HEK293T (cell line): ENCODE results near the gene LRRC61.

Experiments used
- BHLHE40 ChIP-seq: fragments of 450-650 bp; IDR thresholded peaks from 2 replicates; pipeline ENCODE4 v1.6.1; 2016; ENCODE audit warnings: mild to moderate bottlenecking, moderate library complexity, borderline replicate concordance
- CTBP1 ChIP-seq: fragments of 450-650 bp; IDR thresholded peaks from 2 replicates; pipeline ENCODE4 v1.6.1; 2016; ENCODE audit warnings: borderline replicate concordance
- FOXA1 ChIP-seq: fragments of 450-650 bp; IDR thresholded peaks from 2 replicates; pipeline ENCODE4 v1.6.1; 2016; ENCODE audit warnings: mild to moderate bottlenecking
- LEF1 ChIP-seq: fragments of 450-650 bp; IDR thresholded peaks from 2 replicates; pipeline ENCODE4 v1.6.1; 2017; ENCODE audit warnings: mild to moderate bottlenecking, borderline replicate concordance
- NFRKB ChIP-seq: fragments of 450-650 bp; IDR thresholded peaks from 2 replicates; pipeline ENCODE4 v1.6.1; 2016; ENCODE audit warnings: mild to moderate bottlenecking, moderate library complexity
- PKNOX1 ChIP-seq: fragments of 450-650 bp; IDR thresholded peaks from 2 replicates; pipeline ENCODE4 v1.6.1; 2016
- SP1 ChIP-seq: fragments of 450-650 bp; IDR thresholded peaks from 2 replicates; pipeline ENCODE4 v1.6.1; 2017
- SUZ12 ChIP-seq: fragments of 450-650 bp; IDR thresholded peaks from 2 replicates; pipeline ENCODE4 v1.6.1; 2016; ENCODE audit warnings: mild to moderate bottlenecking

GRCh38 chr7:150365194-150365593, 42.0 kb downstream of the LRRC61 start:
- TF ChIP-seq PKNOX1 (no peak), SUZ12 (no peak), LEF1 (no peak), SP1 (no peak), NFRKB (no peak), BHLHE40 (no peak), FOXA1 (no peak), CTBP1 (no peak)
